SK-N-SH treated with all-trans-retinoic acid at 6 μM for 48 hours (cell line): ENCODE results near the gene TOM1L1.

ENCODE experiments used
- BACH2 ChIP-seq: fragments of 250-450 bp; sonication (Bioruptor Pico); IDR thresholded peaks from 2 replicates; pipeline ENCODE4 v1.9.0; 2021; ENCODE audit warnings: mild to moderate bottlenecking, borderline replicate concordance
- CSRNP3 ChIP-seq: fragments of 250-450 bp; sonication (Bioruptor Pico); IDR thresholded peaks from 2 replicates; pipeline ENCODE4 v1.5.1; 2021; ENCODE audit warnings: mild to moderate bottlenecking, moderate library complexity
- ISL1 ChIP-seq: fragments of 250-450 bp; sonication (Bioruptor Pico); IDR thresholded peaks from 2 replicates; pipeline ENCODE4 v2.1.2; 2022; ENCODE audit warnings: mild to moderate bottlenecking, moderate library complexity
- PATZ1 ChIP-seq: fragments of 250-450 bp; sonication (Bioruptor Pico); IDR thresholded peaks from 2 replicates; pipeline ENCODE4 v1.8.0; 2020; ENCODE audit warnings: mild to moderate bottlenecking, moderate library complexity, borderline replicate concordance

- no peak for TF ChIP-seq CSRNP3
- no peak for TF ChIP-seq ISL1 (CRISPR knock-in tag)
- no peak for TF ChIP-seq PATZ1 (CRISPR knock-in tag)
- no peak for TF ChIP-seq BACH2 (CRISPR knock-in tag)
These were observed 104.9 kb downstream of the TOM1L1 start for GRCh38 chr17:55005520-55005919.
